Keratinocyte (primary cell): ENCODE measurements around the gene PLD1. TPM values are rescaled to one million over a fixed set of nuclear protein-coding genes. Genes with fewer than 3 reads are reported as not detected.
"Not testable (repeated sequence)": the region's sequence is repeated elsewhere in the genome, so short reads cannot be mapped to it uniquely, and the experiment has no call there.

ENCODE experiments used
- DNase-seq: peaks from one replicate; pipeline ENCODE4 v3.0.0-alpha.2; 2011; ENCODE audit warnings: low read depth, missing footprints, low spot score
- FAIRE-seq: peaks from 2 replicates; lab custom pipeline; 2011; peaks lifted over from hg19 to GRCh38; lab: Jason Lieb, UNC
- H2AFZ ChIP-seq: 2 replicates; pipeline ENCODE4 v1.6.0; 2012; ENCODE audit warnings: low read length, control low read depth, inconsistent platforms; ENCODE audit not compliant: control insufficient read depth
- H3K27ac ChIP-seq: 2 replicates; pipeline ENCODE4 v1.5.1; 2011; ENCODE audit warnings: low read length; ENCODE audit not compliant: control insufficient read depth, insufficient read depth
- H3K27me3 ChIP-seq: 3 replicates; pipeline ENCODE4 v1.6.0; 2011; ENCODE audit warnings: low read length; ENCODE audit not compliant: control insufficient read depth, insufficient read depth; ENCODE audit errors: extremely low read depth
- H3K36me3 ChIP-seq, 2 experiments: 2 replicates in 1 of 2; 3 replicates in 1 of 2; pipeline ENCODE4 v1.5.1; 2011; ENCODE audit warnings: low read length in 2 of 2, mild to moderate bottlenecking in 1 of 2; ENCODE audit not compliant: control insufficient read depth in 2 of 2, insufficient read depth in 2 of 2; ENCODE audit errors: extremely low read depth in 1 of 2
- H3K4me1 ChIP-seq: 3 replicates; pipeline ENCODE4 v1.5.1; 2011; ENCODE audit warnings: low read length; ENCODE audit not compliant: control insufficient read depth, insufficient read depth; ENCODE audit errors: extremely low read depth
- H3K4me2 ChIP-seq: 3 replicates; pipeline ENCODE4 v1.6.0; 2011; ENCODE audit warnings: low read depth, low read length; ENCODE audit not compliant: control insufficient read depth, insufficient read depth; ENCODE audit errors: extremely low read depth
- H3K4me3 ChIP-seq, 3 experiments: fragments of 200-600 bp in 1 of 3; sonication (generic) in 1 of 3; 2 replicates in 2 of 3; 3 replicates in 1 of 3; pipeline ENCODE4 v1.5.1; 2011 to 2016; ENCODE audit warnings: low read length in 3 of 3, mild to moderate bottlenecking in 3 of 3, control low read depth in 2 of 3, inconsistent platforms in 1 of 3, low read depth in 1 of 3, mixed read lengths in 1 of 3, mixed run types in 1 of 3, moderate library complexity in 1 of 3; ENCODE audit not compliant: control insufficient read depth in 2 of 3, insufficient read depth in 2 of 3; ENCODE audit errors: extremely low read depth in 1 of 3
- H3K79me2 ChIP-seq: 2 replicates; pipeline ENCODE4 v1.6.0; 2012; ENCODE audit warnings: low read length; ENCODE audit not compliant: control insufficient read depth, insufficient read depth
- H3K9ac ChIP-seq: 3 replicates; pipeline ENCODE4 v1.6.0; 2011; ENCODE audit warnings: low read length; ENCODE audit not compliant: control insufficient read depth, insufficient read depth; ENCODE audit errors: extremely low read depth
- H3K9me1 ChIP-seq: 3 replicates; pipeline ENCODE4 v1.6.0; 2011; ENCODE audit warnings: low read length; ENCODE audit not compliant: control insufficient read depth, insufficient read depth; ENCODE audit errors: extremely low read depth
- H3K9me3 ChIP-seq: 2 replicates; pipeline ENCODE4 v1.5.1; 2012; ENCODE audit warnings: low read depth, low read length; ENCODE audit not compliant: control insufficient read depth
- H4K20me1 ChIP-seq: 3 replicates; pipeline ENCODE4 v1.6.0; 2011; ENCODE audit warnings: low read length; ENCODE audit not compliant: control insufficient read depth, insufficient read depth; ENCODE audit errors: extremely low read depth
- EZH2 ChIP-seq: IDR thresholded peaks from one replicate; pipeline ENCODE4 v1.6.1; 2012; ENCODE audit warnings: inconsistent platforms, mild to moderate bottlenecking, low read length, moderate library complexity
- dilution Hi-C: fragments of 300-500 bp; cut with MboI; formaldehyde crosslinking; loops from one replicate; pipeline ENCODE4 v1.7.0; 2020; ENCODE audit warnings: low sequenced_read_pairs; ENCODE audit not compliant: extremely low pct_ligation_motif_present
- polyA plus RNA-seq, 5 experiments: library from polyadenylated mRNA; depleted of rRNA in 3 of 5; stranded (reverse) in 3 of 5; stranded (forward) in 1 of 5; unstranded in 1 of 5; fragments of >200 nt; gene quantifications; 1 replicate in 1 of 5; 2 replicates in 3 of 5; 3 replicates in 1 of 5; pipeline versions ENCODE4 v1.2.1 to v1.2.3, GENCODE V29; 2011 to 2012; ENCODE audit warnings: missing spikeins in 2 of 5, low read depth in 1 of 5, low replicate concordance in 1 of 5
- TF ChIP-seq, protein P1 (sequence below), 3 experiments: IDR thresholded peaks in 1 of 3; conservative IDR thresholded peaks in 1 of 3; optimal IDR thresholded peaks in 1 of 3; 2 replicates in 2 of 3; 3 replicates in 1 of 3; pipeline versions ENCODE3 to v1.5.1; 2011; ENCODE audit warnings: low read length in 3 of 3, mild to moderate bottlenecking in 3 of 3, moderate library complexity in 2 of 3, control low read depth in 1 of 3, inconsistent platforms in 1 of 3; ENCODE audit not compliant: insufficient read depth in 2 of 3; ENCODE audit errors: extremely low read depth in 1 of 3

PLD1 gene
- polyA plus RNA-seq, 1 donor (not counting 4 experiments of a cell fraction or from before 2014, with no cell fraction given), result 14.7 TPM

DNA sequence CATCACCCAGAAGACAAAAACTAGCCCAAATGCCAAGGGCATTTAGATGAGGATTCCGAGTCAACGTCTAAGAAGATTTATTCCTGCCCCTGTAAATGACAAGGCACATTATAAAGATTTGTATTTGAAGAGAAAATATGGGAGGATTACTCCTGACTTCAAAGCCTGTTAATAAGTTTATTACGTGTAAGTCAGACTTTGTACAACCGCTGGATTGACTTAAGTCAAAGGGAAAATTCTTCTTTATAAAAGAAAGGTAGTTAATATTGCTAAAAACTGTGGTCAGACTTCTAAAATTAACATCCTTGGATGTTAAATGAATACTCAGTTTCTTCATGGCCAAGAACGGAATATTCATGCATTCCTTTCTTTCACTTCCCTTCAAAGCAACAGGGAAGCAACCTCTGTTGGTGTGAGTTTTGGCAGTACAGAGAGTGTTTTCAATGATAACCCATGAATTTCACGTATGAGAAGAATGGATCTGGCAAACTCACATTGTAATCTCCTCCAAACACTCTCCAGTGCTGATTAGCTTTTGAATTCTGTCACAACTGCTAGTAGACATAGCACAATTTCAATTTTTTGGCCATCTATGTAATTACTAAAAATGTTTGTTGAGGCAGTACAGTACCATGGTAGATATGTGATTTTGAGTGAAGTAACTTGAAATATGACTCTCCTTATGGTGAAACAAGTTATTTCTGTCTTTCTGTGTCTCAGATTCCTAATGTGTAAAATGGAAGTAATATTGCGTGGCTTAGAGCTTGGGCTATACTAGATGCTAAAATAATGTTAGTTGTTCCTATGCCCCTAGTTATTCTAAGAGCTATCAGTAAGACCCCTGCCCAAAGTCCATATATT is 62.0 kb downstream of the PLD1 start:
- dilution Hi-C loops, result no loop called here
- no peak for DNase-seq
- Histone ChIP-seq H3K27me3 (no peaks in the 10 kb centered on the region), H3K9me1 (no peaks in the 10 kb centered on the region), H3K36me3 (peaks cover 0 to 2% of the 10 kb centered on the region in 2 experiments), H3K27ac (no peak overlapping the region), H3K9ac (no peak overlapping the region), H3K4me3 (no peak overlapping the region), H3K4me1 (peaks cover 13% of the 10 kb centered on the region), H4K20me1 (no peaks in the 10 kb centered on the region), H3K79me2 (no peaks in the 10 kb centered on the region), H3K9me3 (no peaks in the 10 kb centered on the region), H2AFZ (no peak overlapping the region), H3K4me2 (no peak overlapping the region)
- TF ChIP-seq, protein P1, sequence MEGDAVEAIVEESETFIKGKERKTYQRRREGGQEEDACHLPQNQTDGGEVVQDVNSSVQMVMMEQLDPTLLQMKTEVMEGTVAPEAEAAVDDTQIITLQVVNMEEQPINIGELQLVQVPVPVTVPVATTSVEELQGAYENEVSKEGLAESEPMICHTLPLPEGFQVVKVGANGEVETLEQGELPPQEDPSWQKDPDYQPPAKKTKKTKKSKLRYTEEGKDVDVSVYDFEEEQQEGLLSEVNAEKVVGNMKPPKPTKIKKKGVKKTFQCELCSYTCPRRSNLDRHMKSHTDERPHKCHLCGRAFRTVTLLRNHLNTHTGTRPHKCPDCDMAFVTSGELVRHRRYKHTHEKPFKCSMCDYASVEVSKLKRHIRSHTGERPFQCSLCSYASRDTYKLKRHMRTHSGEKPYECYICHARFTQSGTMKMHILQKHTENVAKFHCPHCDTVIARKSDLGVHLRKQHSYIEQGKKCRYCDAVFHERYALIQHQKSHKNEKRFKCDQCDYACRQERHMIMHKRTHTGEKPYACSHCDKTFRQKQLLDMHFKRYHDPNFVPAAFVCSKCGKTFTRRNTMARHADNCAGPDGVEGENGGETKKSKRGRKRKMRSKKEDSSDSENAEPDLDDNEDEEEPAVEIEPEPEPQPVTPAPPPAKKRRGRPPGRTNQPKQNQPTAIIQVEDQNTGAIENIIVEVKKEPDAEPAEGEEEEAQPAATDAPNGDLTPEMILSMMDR (optimal IDR thresholded peaks at IDR 0.05 in 1 of 3, IDR thresholded peaks at IDR 0.05 in 1 of 3, conservative IDR thresholded peaks at IDR 0.05 in 1 of 3; ENCODE audit: extremely low read depth in 1 of 3, insufficient read depth in 2 of 3, low read length in 3 of 3), result no peak
- no peak for FAIRE-seq

DNA sequence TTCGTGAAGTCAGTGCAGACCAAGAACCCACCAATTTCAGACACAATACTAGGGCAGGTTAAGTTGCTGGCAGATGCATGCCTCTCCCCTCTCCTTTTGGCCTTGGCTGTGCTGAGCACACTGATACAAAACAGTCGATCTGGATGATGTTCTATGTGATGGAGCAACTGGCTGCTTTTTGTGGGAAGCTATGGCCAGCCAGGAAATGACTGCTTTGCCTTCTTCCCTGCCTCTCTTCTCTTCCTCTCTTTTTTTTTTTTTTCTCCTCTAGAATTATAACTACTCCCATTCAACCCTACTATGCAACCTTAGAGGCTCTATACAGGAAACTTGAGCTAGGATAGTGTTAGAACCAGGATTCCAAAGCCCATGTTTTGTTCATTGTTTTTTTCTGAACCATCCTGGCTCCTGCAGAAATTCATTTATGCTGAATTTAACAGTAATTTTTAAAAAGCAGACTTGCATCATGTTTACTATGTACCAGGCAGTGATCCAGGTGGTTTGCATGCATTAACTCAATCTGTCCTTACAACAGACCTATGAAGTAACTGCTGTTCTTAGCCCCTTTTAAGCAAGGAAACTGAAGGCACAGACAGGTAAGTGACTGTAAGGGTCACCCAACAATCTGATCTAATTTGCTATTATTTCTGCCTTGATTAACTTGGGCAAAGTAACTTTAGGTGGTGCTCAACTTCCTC is 62.9 kb downstream of the PLD1 start:
- H3K27me3 ChIP-seq, result no peaks in the 10 kb centered on the region
- H2AFZ ChIP-seq, result no peak overlapping the region
- dilution Hi-C loops, result no loop called here
- H3K9me3 ChIP-seq, result no peaks in the 10 kb centered on the region
- no peaks in the 10 kb centered on the region for H3K9me1 ChIP-seq
- TF ChIP-seq, protein P1 (optimal IDR thresholded peaks at IDR 0.05 in 1 of 3, IDR thresholded peaks at IDR 0.05 in 1 of 3, conservative IDR thresholded peaks at IDR 0.05 in 1 of 3; ENCODE audit: extremely low read depth in 1 of 3, insufficient read depth in 2 of 3, low read length in 3 of 3), result no peak
- TF ChIP-seq EZH2, result no peak
- H3K4me3 ChIP-seq, result no peak overlapping the region
- H3K4me1 ChIP-seq, result peaks cover 4% of the 10 kb centered on the region
- H4K20me1 ChIP-seq, result no peaks in the 10 kb centered on the region
- peaks cover 0 to 2% of the 10 kb centered on the region in 2 experiments for H3K36me3 ChIP-seq
- FAIRE-seq (peak; percentile 20), DNase-seq (no peak)
- H3K79me2 ChIP-seq, result no peaks in the 10 kb centered on the region
- H3K27ac ChIP-seq, result no peak overlapping the region
- no peak overlapping the region for H3K4me2 ChIP-seq
- H3K9ac ChIP-seq, result no peak overlapping the region

DNA sequence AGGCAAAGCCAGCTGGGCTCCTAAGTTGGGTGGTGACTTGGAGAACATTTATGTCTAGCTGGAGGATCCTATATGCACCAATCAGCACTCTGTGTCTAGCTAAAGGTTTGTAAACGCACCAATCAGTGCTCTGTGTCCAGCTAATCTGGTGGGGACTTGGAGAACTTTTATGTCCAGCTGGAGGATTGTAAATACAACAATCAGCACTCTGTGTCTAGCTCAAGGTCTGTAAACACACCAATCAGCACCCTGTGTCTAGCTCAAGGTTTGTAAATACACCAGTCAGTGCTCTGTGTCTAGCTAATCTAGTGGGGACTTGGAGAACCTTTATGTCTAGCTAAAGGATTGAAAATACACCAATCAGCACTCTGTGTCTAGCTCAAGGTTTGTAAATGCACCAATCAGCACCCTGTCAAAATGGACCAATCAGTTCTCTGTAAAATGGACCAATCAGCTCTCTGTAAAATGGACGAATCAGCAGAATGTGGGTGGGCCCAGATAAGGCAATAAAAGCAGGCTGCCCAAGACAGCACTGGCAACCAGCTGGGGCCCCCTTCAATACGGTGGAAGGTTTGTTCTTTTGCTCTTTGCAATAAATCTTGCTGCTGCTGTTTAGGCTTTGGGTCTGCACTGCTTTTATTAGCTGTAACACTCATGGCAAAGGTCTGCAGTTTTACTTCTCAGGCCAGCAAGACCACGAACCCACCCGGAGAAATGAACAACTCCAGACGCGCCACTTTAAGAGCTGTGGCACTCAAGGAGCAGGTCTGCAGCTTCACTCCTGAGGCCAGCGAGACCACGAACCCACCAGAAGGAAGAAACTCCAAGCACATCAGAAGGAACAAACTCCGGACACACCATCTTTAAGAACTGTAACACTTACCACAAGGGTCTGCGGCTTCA is 63.7 kb downstream of the PLD1 start:
- DNase-seq, H3K9me3 ChIP-seq, H3K9me1 ChIP-seq, H3K79me2 ChIP-seq, H3K9ac ChIP-seq, H3K36me3 ChIP-seq, H2AFZ ChIP-seq, H3K4me1 ChIP-seq, H4K20me1 ChIP-seq, dilution Hi-C loops, H3K27me3 ChIP-seq, FAIRE-seq, H3K4me2 ChIP-seq, H3K4me3 ChIP-seq, H3K27ac ChIP-seq: not testable (repeated sequence)
